T-cell (primary cell): ENCODE data around the gene EIF3D. TPM values are rescaled to one million over a fixed set of nuclear protein-coding genes. Genes with fewer than 3 reads are reported as not detected.

Experiments
- ATAC-seq, 4 experiments: fragments of 200-7000 bp in 3 of 4; fragments of 150-1000 bp in 1 of 4; cut with Tn5 transposase; replicated peaks in 1 of 4; 1 replicate in 3 of 4; 2 replicates in 1 of 4; pipeline ENCODE4 v1.10.0; 2021; ENCODE audit warnings: moderate library complexity in 3 of 4, mild to moderate bottlenecking in 2 of 4, moderate number of reproducible peaks in 1 of 4
- CTCF ChIA-PET, 2 donors: fragments of 300-600 bp; sonication (Branson Sonifier 250); formaldehyde crosslinking; loops; one replicate each; lab custom pipeline; 2022; ENCODE audit warnings: antibody characterized with exemption in 2 of 2; lab: Charles Lee
- POLR2A ChIA-PET, 2 donors: fragments of 300-600 bp; sonication (Branson Sonifier 250); formaldehyde crosslinking; loops; one replicate each; lab custom pipeline; 2022; ENCODE audit warnings: antibody characterized with exemption in 2 of 2; lab: Charles Lee
- DNase-seq, 35 experiments: peaks; one replicate each; pipeline versions ENCODE4 v3.0.0 to v3.0.0-alpha.2; 2013 to 2023
- H3K27ac ChIP-seq: one replicate; pipeline ENCODE4 v1.5.1; 2013; ENCODE audit warnings: low read length
- H3K27me3 ChIP-seq, 2 experiments: replicated peaks in 1 of 2; 1 replicate in 1 of 2; 2 replicates in 1 of 2; pipeline versions ENCODE4 v1.6.1 to v1.7.0; 2013; ENCODE audit warnings: low read length in 1 of 2, mixed read lengths in 1 of 2; ENCODE audit not compliant: control insufficient read depth in 2 of 2, insufficient read depth in 2 of 2; ENCODE audit errors: extremely low read depth in 1 of 2
- H3K36me3 ChIP-seq, 2 donors: 1 replicate in 1 of 2; 2 replicates in 1 of 2; pipeline versions ENCODE4 v1.6.1 to v1.7.0; 2013; ENCODE audit warnings: low read length in 1 of 2; ENCODE audit not compliant: control insufficient read depth in 2 of 2, insufficient read depth in 1 of 2; ENCODE audit errors: extremely low read depth in 1 of 2
- H3K4me1 ChIP-seq, 2 experiments: 1 replicate in 1 of 2; 2 replicates in 1 of 2; pipeline versions ENCODE4 v1.6.1 to v1.7.0; 2013; ENCODE audit warnings: low read length in 2 of 2, mixed read lengths in 1 of 2; ENCODE audit not compliant: insufficient read depth in 2 of 2, control insufficient read depth in 1 of 2; ENCODE audit errors: extremely low read depth in 1 of 2
- H3K4me3 ChIP-seq, 2 donors: 1 replicate in 1 of 2; 2 replicates in 1 of 2; pipeline versions ENCODE4 v1.5.1 to v1.7.0; 2013; ENCODE audit warnings: mild to moderate bottlenecking in 2 of 2, low read length in 1 of 2, moderate library complexity in 1 of 2; ENCODE audit not compliant: control insufficient read depth in 1 of 2; ENCODE audit errors: extremely low read depth in 1 of 2
- H3K9me3 ChIP-seq: 2 replicates; pipeline ENCODE4 v1.7.0; 2013
- H3K27ac Mint-ChIP-seq, 2 donors: one replicate each; pipeline ENCODE4 v1.8.0; 2020 to 2021; ENCODE audit warnings: mild to moderate bottlenecking in 2 of 2, mixed read lengths in 2 of 2
- H3K27me3 Mint-ChIP-seq, 2 donors: one replicate each; pipeline ENCODE4 v1.8.0; 2021 to 2022; ENCODE audit warnings: mixed read lengths in 2 of 2
- H3K36me3 Mint-ChIP-seq: one replicate; pipeline ENCODE4 v1.8.0; 2021; ENCODE audit warnings: mixed read lengths
- H3K4me1 Mint-ChIP-seq, 3 donors: one replicate each; pipeline ENCODE4 v1.8.0; 2020 to 2022; ENCODE audit warnings: mixed read lengths in 3 of 3, mild to moderate bottlenecking in 1 of 3
- H3K4me3 Mint-ChIP-seq, 3 donors: one replicate each; pipeline ENCODE4 v1.8.0; 2020 to 2022; ENCODE audit warnings: mild to moderate bottlenecking in 3 of 3, mixed read lengths in 3 of 3, moderate library complexity in 3 of 3
- H3K9me3 Mint-ChIP-seq, 3 donors: one replicate each; pipeline ENCODE4 v1.8.0; 2020 to 2022; ENCODE audit warnings: mixed read lengths in 3 of 3
- WGBS: methylation state at CpG from one replicate; pipeline ENCODE4 v1.1.5; 2013; ENCODE audit warnings: missing lambda C conversion rate; ENCODE audit not compliant: insufficient coverage; 5-methylcytosine and 5-hydroxymethylcytosine counted together
- total RNA-seq, 35 experiments: library from RNA in 6 of 35; stranded (reverse) in 6 of 35; fragments of 120-200 nt in 1 of 35; gene quantifications; one replicate each; pipeline versions ENCODE4 v1.2.1 to v1.2.4 and lab custom pipeline; 2013 to 2026

EIF3D gene
- total RNA-seq, 5 donors from 2014 or later (not counting 1 experiment from before 2014, with no cell fraction given): 218 to 273 (median 242) TPM

DNA sequence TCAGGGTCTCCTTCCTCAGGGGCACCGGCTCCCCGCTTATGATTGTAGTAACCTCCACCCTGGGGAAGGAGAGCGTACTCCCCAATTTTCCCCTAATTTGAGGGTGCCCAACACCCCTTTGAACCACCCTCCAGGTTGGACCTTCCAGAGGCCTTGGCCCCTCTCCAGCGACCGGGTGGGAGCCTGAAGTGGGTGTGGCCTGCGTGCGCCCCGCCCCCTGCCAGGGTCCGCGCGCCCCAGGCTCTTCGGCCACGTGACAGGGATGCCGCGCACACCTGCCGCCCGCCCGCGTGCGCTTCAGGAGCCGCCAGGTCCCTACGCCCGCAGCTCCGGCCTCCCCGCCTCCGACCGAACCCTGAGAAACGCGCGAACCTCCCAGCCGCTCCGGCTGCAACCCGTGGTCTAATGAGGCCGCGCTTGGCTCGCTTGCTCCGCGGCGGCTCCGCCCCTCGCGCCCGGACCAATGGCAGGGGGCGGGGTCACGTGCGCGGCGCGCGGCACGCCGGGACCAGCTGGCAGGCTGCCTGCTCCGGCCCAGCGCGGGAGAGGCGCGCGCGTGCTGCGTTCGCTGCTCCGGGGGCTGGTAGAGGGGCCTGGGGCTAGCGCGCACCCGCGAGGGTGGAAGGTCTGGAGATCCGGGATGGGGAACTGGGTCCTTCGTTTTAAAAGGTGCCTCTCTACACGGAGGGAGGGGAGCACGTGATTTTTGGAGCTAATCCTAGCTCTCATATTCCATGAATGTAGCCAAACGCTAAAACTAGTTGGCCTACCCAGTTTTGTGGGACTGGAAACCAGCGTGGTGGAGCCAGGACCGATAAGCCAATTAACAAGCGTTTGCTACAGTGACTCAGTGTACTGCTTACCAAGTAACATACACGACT is 22.1 kb downstream of the EIF3D start, which contains the start of gene FOXRED2:
Gene FOXRED2 (minus strand): TSS at position 404 of the 881 bp plus-strand sequence. CDS start 618 bp downstream, outside the sequence.
- ChIA-PET POLR2A (interaction anchor here in 1 of 2 donors (1.0 kb wide), 1 partner anchor 23 kb away, joined by 4 read pairs; no protein-coding TSS in a partner anchor), CTCF (no interaction called here)
- peaks cover 7 to 16% of the 10 kb centered on the region in 2 experiments for H3K4me1 ChIP-seq
- H3K36me3 ChIP-seq: peaks cover 12 to 18% of the 10 kb centered on the region in 2 donors
- H3K9me3 Mint-ChIP-seq: no peaks in the 10 kb centered on the region
- 2% methylated on average over 62 of the region's 75 CpGs for WGBS
- peaks cover 12 to 14% (median 14%) of the 10 kb centered on the region in 3 donors for H3K4me1 Mint-ChIP-seq
- no peaks in the 10 kb centered on the region for H3K9me3 ChIP-seq
- H3K4me3 Mint-ChIP-seq: peak within 1 kb of the TSS; percentile 66 to 74 (median 67)
- no peaks in the 10 kb centered on the region for H3K27me3 ChIP-seq
- H3K36me3 Mint-ChIP-seq: peaks cover 13% of the 10 kb centered on the region
- peak; percentile 95 to 98 (median 97) for ATAC-seq
- H3K27ac Mint-ChIP-seq: peak within 1 kb of the TSS; percentile 68 to 80
- H3K27ac ChIP-seq: peak within 1 kb of the TSS; percentile 51
- no peaks in the 10 kb centered on the region for H3K27me3 Mint-ChIP-seq
- peak; percentile 75 to 95 (median 84) for DNase-seq
- H3K4me3 ChIP-seq: peak within 1 kb of the TSS; percentile 35 to 50

DNA sequence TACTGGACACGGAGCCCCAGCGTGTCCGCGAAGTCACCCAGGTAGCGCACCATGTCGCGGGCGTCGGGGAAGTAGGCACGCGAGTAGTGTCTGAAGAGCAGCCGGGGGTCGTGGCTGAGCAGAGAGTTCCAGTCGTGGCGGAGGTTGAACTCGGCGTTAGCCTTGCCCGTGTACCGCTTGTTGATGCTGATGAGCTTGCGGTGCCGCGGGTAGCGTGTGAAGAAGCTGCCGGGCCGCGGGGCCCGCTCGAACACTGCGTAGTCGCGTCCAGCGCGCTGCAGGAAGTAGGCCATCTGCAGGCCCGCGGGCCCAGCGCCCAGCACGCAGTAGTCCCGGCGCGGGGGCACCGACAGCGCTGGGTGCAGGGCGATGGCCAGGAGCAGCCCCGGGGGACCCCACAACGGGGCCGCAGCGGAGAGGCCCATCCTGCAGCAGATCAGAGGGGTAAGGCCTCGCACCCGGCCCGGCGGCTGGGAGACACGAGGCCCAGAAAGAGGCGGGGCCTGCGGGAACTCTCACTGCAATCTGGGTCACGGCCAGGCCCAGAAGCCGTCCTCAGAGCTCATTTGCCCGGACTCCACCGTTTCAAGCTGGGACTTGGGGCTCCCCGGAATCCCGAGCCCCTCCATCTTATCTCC is 22.8 kb downstream of the EIF3D start:
- POLR2A ChIA-PET: interaction anchor here in 1 of 2 donors (1.0 kb wide), 1 partner anchor 23 kb away, joined by 4 read pairs; no protein-coding TSS in a partner anchor
- Mint-ChIP-seq H3K36me3 (peaks cover 7% of the 10 kb centered on the region), H3K4me1 (peaks cover 8 to 11% (median 10%) of the 10 kb centered on the region in 3 donors), H3K27ac (no peak overlapping the region), H3K9me3 (no peaks in the 10 kb centered on the region), H3K4me3 (peak overlapping the region; percentile 60 to 66 (median 63)), H3K27me3 (no peaks in the 10 kb centered on the region)
- Histone ChIP-seq H3K27ac (peak overlapping the region; percentile 47), H3K9me3 (no peaks in the 10 kb centered on the region), H3K36me3 (peaks cover 6 to 17% of the 10 kb centered on the region in 2 donors), H3K4me3 (peak overlapping the region; percentile 35 to 50), H3K27me3 (no peaks in the 10 kb centered on the region), H3K4me1 (peaks cover 7 to 16% of the 10 kb centered on the region in 2 experiments)
- WGBS: 95% methylated on average over 60 of the region's 60 CpGs
- ATAC-seq: no peak
- CTCF ChIA-PET: no interaction called here
- no peak for DNase-seq

DNA sequence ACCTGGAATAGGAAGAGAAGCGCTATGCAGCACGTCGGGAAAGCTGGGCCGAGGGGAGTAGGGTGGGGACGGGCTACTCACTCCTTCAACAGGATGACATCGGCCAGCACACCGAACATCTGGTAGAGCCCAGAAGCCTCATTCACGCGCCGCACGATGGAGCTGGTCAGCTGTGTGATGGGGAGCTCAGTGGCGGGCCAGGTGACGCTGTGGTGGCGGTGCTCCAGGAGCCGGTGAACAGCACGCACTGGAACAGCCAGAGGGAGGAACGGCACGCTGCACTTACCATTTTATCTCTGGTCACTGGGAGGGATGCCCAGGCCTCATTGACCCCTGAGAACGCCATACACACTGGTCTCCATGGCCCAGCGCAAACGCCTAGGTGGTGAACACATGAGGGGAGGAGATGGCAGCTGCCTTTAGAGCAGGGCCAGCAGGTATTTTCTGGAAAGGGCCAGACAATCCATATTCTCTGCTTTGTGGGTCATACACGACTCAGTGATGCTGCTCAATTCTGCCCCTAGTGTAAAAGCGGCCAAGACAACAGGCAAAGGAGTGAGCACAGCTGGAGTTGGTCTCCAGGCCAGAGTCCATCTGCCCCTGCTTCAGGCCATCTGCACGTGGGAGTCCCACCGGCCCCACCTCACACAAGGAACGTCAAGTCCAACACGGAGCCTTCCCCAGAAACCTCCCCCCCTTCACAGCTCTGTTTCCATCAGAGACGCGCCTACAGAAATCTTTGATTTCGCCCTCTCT is 30.9 kb downstream of the EIF3D start:
- CTCF ChIA-PET: no interaction called here
- ATAC-seq: no peak

DNA sequence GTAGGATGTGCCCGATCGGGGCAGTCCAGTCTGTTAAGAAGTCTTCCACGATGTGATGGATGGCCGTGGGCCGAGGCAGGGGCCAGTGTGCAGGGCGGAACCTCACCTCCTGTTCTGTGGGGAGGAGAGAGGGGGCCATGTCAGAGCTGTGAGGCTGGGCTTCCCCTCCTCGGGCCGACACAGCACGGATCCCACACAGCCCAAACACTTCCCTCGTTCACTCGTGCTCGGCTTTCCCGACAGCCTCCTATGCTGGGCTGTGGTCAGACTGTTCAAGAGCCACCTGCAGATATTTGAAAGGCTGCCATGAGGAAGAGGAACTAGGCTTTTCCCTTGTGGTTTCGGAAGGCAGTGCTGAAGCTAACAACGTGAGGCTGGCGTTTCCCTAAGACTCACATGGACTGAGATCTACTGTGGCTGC is 35.3 kb downstream of the EIF3D start:
- peaks cover 0 to 16% of the 10 kb centered on the region in 2 donors for H3K36me3 ChIP-seq
- H3K9me3 Mint-ChIP-seq: no peaks in the 10 kb centered on the region
- H3K27ac Mint-ChIP-seq: no peak overlapping the region
- no peaks in the 10 kb centered on the region for H3K27me3 ChIP-seq
- DNase-seq (peak in 2 of 35 experiments; percentile 3 to 37), ATAC-seq (peak in 2 of 4 experiments; percentile 47 to 82)
- no peak overlapping the region for H3K4me3 ChIP-seq
- peak overlapping the region in 1 of 3 donors; percentile 34 for H3K4me3 Mint-ChIP-seq
- POLR2A ChIA-PET: no interaction called here
- CTCF ChIA-PET: no interaction called here
- peaks cover 2 to 5% of the 10 kb centered on the region in 2 experiments for H3K4me1 ChIP-seq
- H3K9me3 ChIP-seq: no peaks in the 10 kb centered on the region
- peaks cover 12% of the 10 kb centered on the region for H3K36me3 Mint-ChIP-seq
- no peaks in the 10 kb centered on the region for H3K27me3 Mint-ChIP-seq
- no peak overlapping the region for H3K27ac ChIP-seq
- WGBS: 34% methylated on average over 10 of the region's 16 CpGs
- H3K4me1 Mint-ChIP-seq: peaks cover 0 to 9% (median 6%) of the 10 kb centered on the region in 3 donors

More for the DNA sequence above, 30.9 kb downstream of the EIF3D start:
- POLR2A ChIA-PET: no interaction called here
- H3K36me3 ChIP-seq: peaks cover 0 to 15% of the 10 kb centered on the region in 2 donors
- peaks cover 2 to 5% of the 10 kb centered on the region in 2 experiments for H3K4me1 ChIP-seq
- WGBS: 96% methylated on average over 18 of the region's 30 CpGs
- H3K36me3 Mint-ChIP-seq: peaks cover 12% of the 10 kb centered on the region
- no peak overlapping the region for H3K27ac Mint-ChIP-seq
- no peak overlapping the region for H3K4me3 ChIP-seq
- no peak overlapping the region for H3K4me3 Mint-ChIP-seq
- H3K4me1 Mint-ChIP-seq: peaks cover 0 to 6% (median 6%) of the 10 kb centered on the region in 3 donors
- H3K27me3 Mint-ChIP-seq: no peaks in the 10 kb centered on the region
- no peaks in the 10 kb centered on the region for H3K9me3 ChIP-seq
- H3K27me3 ChIP-seq: no peaks in the 10 kb centered on the region
- H3K9me3 Mint-ChIP-seq: no peaks in the 10 kb centered on the region
- DNase-seq: no peak
- no peak overlapping the region for H3K27ac ChIP-seq

DNA sequence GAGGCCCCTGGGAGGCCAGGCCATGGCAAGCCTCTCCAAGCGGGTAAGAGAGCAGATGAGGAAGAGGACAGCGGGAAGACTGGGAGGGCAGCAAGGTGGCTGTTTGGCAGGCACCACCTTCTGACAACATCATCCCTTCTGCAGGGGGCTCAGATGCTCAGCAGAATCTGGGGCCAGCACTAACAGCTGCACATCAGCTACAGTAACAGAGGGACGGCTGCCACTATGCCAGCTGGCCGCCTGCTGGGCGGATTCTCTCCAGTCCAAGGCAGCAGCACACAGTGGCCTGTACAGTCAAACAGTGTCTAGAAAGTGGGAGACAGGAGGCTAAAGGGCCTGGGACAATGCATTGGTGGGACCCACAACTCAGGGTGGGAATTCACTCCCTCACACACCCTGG is 36.9 kb downstream of the EIF3D start:
- peaks cover 6% of the 10 kb centered on the region for H3K36me3 Mint-ChIP-seq
- Histone ChIP-seq H3K36me3 (peaks cover 0 to 16% of the 10 kb centered on the region in 2 donors), H3K27me3 (no peaks in the 10 kb centered on the region), H3K4me1 (peaks cover 2 to 5% of the 10 kb centered on the region in 2 experiments), H3K9me3 (no peaks in the 10 kb centered on the region), H3K4me3 (no peak overlapping the region), H3K27ac (no peak overlapping the region)
- no peak overlapping the region for H3K27ac Mint-ChIP-seq
- H3K4me3 Mint-ChIP-seq: no peak overlapping the region
- H3K4me1 Mint-ChIP-seq: peaks cover 0 to 9% (median 6%) of the 10 kb centered on the region in 3 donors
- no peaks in the 10 kb centered on the region for H3K27me3 Mint-ChIP-seq
- CTCF ChIA-PET: no interaction called here
- no peaks in the 10 kb centered on the region for H3K9me3 Mint-ChIP-seq
- POLR2A ChIA-PET: no interaction called here
- WGBS: 100% methylated on average over 2 of the region's 5 CpGs
- ATAC-seq (no peak), DNase-seq (no peak)
